Measurements from ENCODE around the gene SP5.
"Not testable (repeated sequence)": the region's sequence is repeated elsewhere in the genome, so short reads cannot be mapped to it uniquely, and the experiment has no call there.

The SP5 gene

DNA sequence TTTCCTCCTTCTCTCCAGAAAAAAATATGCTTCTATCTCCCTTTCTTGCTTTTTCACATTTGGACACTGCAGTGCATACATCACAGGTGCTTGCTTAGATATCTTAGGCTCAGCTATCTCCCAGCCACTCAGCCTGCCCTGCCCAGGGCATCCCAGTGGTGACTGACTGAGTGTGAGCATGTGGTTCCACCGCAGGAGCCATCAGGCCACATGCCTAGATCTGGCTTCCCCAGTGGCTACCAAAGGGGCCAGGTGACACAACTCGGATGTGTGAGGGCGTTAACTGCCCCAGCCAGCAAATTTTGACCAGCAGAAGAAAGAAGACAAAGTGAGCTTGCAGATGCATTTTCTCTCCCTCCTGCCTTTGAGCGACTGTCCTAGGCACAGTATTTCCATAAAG, 25.5 kb downstream of the SP5 start:
- no peak for DNase-seq

DNA sequence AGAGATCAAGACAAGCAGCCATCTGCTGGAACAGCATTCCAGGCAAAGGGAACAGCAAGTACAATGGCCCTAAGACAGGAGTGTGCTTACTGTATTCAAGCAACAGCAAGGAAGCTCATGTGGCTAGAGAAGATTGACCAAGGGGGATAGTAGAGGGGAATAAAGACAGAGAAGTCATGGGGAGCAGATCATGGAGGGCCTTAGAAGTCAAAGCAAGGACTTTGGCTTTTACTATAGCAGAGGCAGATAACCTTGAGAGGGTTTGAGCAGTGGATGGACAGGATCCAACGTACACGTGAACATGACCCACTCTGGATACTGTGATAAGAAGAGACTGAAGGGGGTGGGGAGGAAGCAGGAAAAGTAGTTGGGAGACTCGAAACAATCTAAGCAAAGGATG, 26.9 kb downstream of the SP5 start:
- DNase-seq = no peak

DNA sequence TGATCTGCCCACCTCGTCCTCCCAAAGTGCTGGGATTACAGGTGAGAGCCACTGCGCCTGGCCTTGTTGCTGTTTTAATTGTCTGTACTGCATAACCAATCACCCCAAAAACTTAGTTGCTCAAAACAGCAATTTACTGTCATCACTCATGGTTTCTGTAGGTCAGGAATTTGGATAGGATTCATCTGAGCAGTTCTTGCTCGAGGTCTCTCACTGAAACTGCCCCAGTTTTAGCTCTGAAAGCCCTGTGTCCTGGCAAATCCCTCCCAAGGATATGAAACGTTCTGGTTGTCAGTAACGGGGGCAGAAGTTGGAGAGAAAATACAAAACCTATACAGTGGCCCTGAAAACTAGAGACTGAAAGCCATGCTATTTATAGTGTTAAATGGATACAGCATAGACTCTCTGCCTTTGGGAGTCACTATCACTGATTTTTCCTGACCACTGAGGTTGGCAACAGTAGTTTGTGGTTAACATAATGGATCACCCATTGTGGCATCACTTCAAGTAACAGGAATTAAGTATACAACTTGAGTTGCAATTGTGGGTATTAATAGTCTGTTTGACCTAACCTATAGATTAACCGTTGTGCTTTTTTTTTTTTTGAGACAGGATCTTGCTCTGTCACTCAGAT, 27.9 kb downstream of the SP5 start:
- no peak for DNase-seq

DNA sequence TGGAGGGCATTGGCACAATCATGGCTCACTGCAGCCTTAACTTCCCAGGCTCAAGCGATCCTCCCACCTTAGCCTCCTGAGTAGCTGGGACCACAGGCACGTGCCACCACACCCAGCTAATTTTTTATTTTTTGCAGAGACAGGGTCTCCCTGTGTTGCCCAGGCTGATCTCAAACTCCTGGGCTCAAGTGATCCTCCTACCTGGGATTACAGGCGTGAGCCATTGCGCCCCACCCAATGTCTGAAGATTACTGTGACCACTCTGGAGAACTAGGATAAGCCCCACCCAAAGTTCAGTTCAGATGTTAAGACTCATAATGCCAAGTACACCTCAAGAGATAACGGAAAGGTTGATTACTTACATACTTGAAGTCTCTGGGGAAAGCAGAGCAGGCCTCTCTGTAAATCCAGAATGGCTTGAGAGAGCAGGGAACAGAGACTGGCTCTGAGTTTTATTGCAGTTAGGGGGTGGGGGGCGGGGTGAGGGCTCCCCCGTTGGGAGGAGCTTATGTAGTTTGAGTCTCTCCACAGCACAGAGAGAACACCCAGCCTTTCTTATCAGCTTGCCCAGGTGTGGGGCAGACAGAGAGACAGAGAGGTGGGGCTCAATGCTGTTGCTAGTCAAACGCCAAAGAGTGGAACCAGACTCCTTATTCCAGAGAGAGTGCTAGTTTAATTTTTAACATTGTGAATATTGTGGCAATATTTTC, 28.5 kb downstream of the SP5 start:
- DNase-seq = no peak

DNA sequence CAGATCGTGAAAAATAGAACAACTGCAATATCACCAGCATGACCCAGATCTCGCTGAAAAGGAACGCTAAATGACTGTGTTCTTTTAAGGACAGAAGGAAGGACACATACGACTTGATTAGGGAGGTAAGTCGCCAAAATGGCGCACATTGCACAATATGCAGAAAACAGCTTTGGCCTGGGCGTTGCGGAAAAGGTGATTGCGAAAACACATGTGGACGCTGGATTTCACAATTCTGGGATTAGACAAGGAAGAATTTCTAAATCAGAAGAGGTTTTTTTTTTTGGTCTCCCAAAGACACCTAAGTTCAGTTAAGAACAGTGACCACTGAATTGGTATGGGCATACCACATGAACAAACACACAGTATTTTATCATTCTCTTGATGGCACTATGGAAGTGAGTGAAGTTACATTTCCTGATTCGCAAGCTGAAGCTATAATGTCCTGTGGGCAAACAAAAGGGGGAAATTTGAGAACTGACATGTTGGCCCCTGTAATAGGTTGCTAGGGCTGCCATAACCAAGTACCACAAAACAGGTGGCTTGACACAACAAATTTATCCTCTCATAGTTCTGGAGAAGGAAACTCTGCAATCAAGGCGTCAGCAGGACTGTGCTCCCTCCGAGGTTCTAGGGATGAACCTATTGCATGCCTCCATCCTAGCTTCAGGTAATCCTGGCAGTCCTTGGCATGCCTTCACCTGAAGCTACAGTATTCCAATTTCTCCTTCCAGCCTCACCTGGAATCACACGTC, 29.3 kb downstream of the SP5 start:
- peak; percentile 62 to 81 for DNase-seq

DNA sequence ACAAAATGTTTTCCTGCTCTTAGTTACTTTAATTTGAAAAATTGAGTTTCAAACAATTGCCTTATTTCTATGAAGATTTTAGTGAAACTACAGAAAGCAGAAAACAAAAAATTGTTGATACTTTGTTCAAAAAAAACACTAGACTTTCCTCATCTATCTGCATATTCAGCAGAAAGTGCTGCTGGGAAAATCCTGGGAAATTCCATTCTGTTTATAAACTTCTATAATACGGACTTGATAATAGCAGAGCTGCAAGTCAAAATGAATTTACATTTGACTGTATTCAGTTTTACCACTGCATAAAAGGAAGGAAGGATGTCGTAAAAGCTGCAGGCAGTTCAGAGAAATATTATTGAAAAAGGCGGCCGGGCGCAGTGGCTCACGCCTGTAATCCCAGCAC, 30.2 kb downstream of the SP5 start:
- DNase-seq = peak; percentile 71 to 82

DNA sequence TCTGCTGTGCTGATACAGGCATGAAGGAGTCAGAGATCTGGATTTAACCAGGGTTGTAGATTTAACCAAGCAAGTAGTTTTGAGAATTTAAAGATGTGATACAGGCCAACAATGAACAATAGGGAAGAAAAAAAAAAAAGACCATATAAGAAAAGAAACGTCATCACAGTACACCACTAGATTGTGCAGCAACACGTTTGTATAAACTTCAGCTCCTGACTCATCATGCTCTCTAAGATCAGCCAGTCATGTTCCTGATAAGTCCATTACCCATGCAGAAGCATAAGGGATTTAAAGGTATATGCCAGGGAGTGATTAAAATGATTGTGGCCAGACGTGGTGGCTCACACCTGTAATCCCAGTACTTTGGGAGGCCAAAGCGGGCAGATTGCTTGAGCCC, 32.8 kb downstream of the SP5 start:
- no peak for DNase-seq

DNA sequence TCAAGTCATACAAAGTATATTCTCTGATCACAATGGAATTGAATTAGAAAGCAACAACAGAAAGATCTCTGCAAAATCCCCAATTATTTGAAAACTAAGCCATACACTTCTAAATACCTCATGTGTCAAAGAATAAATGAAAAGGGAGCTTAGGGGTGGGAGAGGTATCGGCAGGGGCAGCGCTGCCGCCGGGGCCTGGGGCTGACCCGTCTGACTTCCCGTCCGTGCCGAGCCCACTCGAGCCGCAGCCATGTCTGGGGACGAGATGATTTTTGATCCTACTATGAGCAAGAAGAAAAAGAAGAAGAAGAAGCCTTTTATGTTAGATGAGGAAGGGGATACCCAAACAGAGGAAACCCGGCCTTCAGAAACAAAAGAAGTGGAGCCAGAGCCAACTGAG, 36.4 kb downstream of the SP5 start:
- DNase-seq = not testable (repeated sequence)

DNA sequence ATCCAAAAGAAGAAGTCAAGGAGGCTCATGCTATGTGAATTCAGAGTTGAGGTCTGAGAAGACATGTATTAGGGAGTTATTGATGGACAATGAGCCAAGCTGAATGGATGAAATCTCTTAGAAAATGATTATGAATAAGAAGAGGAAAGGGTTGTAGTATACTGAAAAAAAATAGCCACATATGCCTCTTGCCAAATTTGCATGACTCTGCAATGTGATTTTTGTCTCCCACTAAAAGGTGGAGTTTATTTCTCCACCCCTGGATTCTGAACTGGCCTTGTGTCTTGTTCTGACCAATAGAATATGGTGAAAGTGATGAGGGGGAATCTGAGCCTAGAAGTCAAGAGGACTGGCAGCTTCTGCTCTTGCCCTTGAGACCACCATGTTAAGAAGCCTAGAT, 46.4 kb downstream of the SP5 start:
- no peak for DNase-seq

DNA sequence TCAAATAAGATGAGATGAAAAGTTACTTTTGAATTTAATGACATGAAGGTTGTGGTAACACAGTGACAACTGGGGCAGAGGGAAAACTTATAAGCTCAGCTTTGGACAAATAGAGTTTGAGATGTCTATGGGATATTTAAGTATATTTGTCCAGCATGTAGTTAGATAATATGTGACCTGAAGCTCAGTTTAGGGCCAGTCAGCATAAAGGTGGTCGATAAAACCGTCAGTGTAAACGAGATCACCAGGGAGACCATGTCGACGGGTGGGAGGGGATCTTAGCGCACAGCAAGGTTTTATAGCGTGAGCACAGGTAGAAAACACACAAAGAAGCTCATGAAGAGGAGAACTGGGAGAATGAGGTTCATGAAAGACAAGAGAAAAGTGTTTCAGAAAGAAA, 47.6 kb downstream of the SP5 start:
- DNase-seq = no peak

DNA sequence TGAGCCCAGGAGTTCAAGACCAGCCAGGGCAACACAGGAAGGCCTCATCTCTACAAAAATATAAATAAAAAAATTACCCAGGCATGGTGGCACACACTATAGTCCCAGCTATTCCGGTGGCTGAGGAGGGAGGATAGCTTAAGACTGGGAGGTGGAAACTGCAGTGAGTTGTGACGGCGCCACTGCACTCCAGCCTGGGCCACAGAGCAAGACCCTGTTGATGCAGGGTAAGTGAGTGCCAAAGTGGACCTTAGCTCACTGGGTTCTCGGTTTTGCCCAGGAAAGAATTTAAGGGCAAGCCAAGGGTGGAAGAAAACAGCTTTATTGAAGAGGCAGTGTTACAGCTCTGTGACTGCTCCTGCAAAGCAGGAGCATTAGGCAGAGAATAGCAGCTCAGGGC, 48.1 kb downstream of the SP5 start:
- DNase-seq = no peak

DNA sequence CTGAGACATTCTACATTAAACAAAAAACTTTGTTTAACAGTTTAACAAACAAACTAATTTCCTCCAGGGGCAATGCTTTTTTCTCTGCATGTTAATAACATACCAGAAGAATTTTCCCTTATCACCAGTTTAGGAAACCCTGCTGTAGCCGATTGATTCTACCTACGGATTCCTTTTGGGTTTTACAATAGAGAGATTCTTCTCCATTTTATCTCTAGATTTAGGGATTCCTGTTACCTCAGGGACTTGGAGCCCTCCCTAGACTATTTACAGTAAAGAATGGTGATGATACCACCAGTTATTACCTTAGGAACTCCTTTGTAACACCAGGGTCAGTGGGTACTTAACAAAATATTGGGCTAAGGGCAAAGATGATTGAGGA, 49.7 kb downstream of the SP5 start:
- no peak for DNase-seq

DNA sequence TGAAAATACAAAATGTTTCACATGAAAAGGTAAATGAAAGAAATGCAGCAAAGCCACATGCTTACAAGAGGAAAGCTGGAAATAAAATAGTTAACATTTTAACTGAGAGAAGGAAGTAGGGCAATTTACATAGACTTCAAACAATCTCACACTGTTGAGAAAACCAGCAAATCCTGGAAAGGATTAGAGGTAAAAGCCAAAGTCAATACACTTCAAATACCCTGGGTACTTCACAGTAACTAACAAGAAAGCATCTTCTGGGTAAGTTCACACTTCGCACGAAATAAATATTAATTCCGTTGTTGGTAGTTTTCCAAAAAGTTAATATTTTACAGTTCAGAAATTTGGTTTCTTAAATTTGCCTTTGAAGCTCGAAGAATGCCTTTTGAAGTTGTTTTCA, 51.6 kb downstream of the SP5 start:
- no peak for DNase-seq
